H9 (cell line): ENCODE results near the gene KCMF1. TPM values are rescaled to one million over a fixed set of nuclear protein-coding genes. Genes with fewer than 3 reads are reported as not detected.
A peak's percentile ranks its signal among the peaks of the same experiment; 100 is the strongest.

Experiments used
- DNase-seq: peaks from one replicate; pipeline ENCODE4 v3.0.0-alpha.2; 2017
- H2AFZ ChIP-seq: one replicate; pipeline ENCODE4 v1.6.1; 2013; ENCODE audit warnings: mild to moderate bottlenecking, low read length, control low read depth, moderate library complexity
- H2AK5ac ChIP-seq: 2 replicates; pipeline ENCODE4 v1.6.1; 2013; ENCODE audit warnings: low read length, control low read depth, mixed read lengths; ENCODE audit not compliant: insufficient read length
- H2BK120ac ChIP-seq: one replicate; pipeline ENCODE4 v1.6.1; 2013; ENCODE audit warnings: low read depth, mild to moderate bottlenecking, low read length, control low read depth, inconsistent platforms; ENCODE audit not compliant: poor library complexity, severe bottlenecking
- H2BK12ac ChIP-seq: 2 replicates; pipeline ENCODE4 v1.6.1; 2013; ENCODE audit warnings: low read length, control low read depth, mixed read lengths, low read depth; ENCODE audit not compliant: insufficient read length
- H2BK15ac ChIP-seq: 2 replicates; pipeline ENCODE4 v1.6.1; 2013; ENCODE audit warnings: low read depth, low read length, control low read depth
- H2BK20ac ChIP-seq: one replicate; pipeline ENCODE4 v1.6.1; 2013; ENCODE audit warnings: low read depth, mild to moderate bottlenecking, low read length, control low read depth, inconsistent platforms; ENCODE audit not compliant: poor library complexity, severe bottlenecking
- H2BK5ac ChIP-seq: 2 replicates; pipeline ENCODE4 v1.6.1; 2013; ENCODE audit warnings: low read length, control low read depth, mixed read lengths; ENCODE audit not compliant: insufficient read length
- H3K14ac ChIP-seq: 2 replicates; pipeline ENCODE4 v1.6.1; 2013; ENCODE audit warnings: low read length, control low read depth; ENCODE audit not compliant: insufficient read depth
- H3K18ac ChIP-seq: 2 replicates; pipeline ENCODE4 v1.6.1; 2013; ENCODE audit warnings: low read depth, mild to moderate bottlenecking, mixed read lengths, low read length, control low read depth; ENCODE audit not compliant: insufficient read length
- H3K23ac ChIP-seq: 2 replicates; pipeline ENCODE4 v1.6.1; 2013; ENCODE audit warnings: low read length, control low read depth, mixed read lengths, low read depth; ENCODE audit not compliant: insufficient read length
- H3K23me2 ChIP-seq: 2 replicates; pipeline ENCODE4 v1.6.1; 2013; ENCODE audit warnings: low read depth, mild to moderate bottlenecking, mixed read lengths, low read length, control low read depth; ENCODE audit not compliant: insufficient read length, poor library complexity, severe bottlenecking
- H3K27ac ChIP-seq: 2 replicates; pipeline ENCODE4 v1.5.1; 2013; ENCODE audit warnings: low read length, control low read depth, mixed read lengths, low read depth; ENCODE audit not compliant: insufficient read length
- H3K27me3 ChIP-seq: 2 replicates; pipeline ENCODE4 v1.6.1; 2013; ENCODE audit warnings: low read length, control low read depth, inconsistent platforms; ENCODE audit not compliant: insufficient read depth
- H3K4ac ChIP-seq: 2 replicates; pipeline ENCODE4 v1.6.1; 2013; ENCODE audit warnings: low read depth, mild to moderate bottlenecking, control low read depth, inconsistent platforms, low read length, moderate library complexity
- H3K4me1 ChIP-seq: 2 replicates; pipeline ENCODE4 v1.6.1; 2013; ENCODE audit warnings: low read length, control low read depth, inconsistent platforms; ENCODE audit not compliant: insufficient read depth
- H3K4me2 ChIP-seq: 2 replicates; pipeline ENCODE4 v1.6.1; 2013; ENCODE audit warnings: low read length, control low read depth, mixed read lengths; ENCODE audit not compliant: insufficient read length, insufficient read depth
- H3K56ac ChIP-seq: 2 replicates; pipeline ENCODE4 v1.6.1; 2013; ENCODE audit warnings: low read depth, mild to moderate bottlenecking, mixed read lengths, low read length, control low read depth; ENCODE audit not compliant: insufficient read length
- H3K79me1 ChIP-seq: 2 replicates; pipeline ENCODE4 v1.6.1; 2013; ENCODE audit warnings: low read depth, mild to moderate bottlenecking, moderate library complexity, low read length, control low read depth, inconsistent platforms; ENCODE audit not compliant: insufficient read depth, poor library complexity, severe bottlenecking
- H3K79me2 ChIP-seq: 2 replicates; pipeline ENCODE4 v1.6.1; 2013; ENCODE audit warnings: low read length, control low read depth, inconsistent platforms; ENCODE audit not compliant: insufficient read depth
- H3K9ac ChIP-seq: 2 replicates; pipeline ENCODE4 v1.6.1; 2013; ENCODE audit warnings: low read length, control low read depth, mixed read lengths; ENCODE audit not compliant: insufficient read length; ENCODE audit errors: extremely low read depth
- H3K9me3 ChIP-seq: one replicate; pipeline ENCODE4 v1.6.1; 2013; ENCODE audit warnings: low read depth, low read length, inconsistent platforms; ENCODE audit not compliant: control insufficient read depth
- H3T11ph ChIP-seq: one replicate; pipeline ENCODE4 v1.6.1; 2013; ENCODE audit warnings: mild to moderate bottlenecking, low read length, control low read depth, inconsistent platforms
- H4K20me1 ChIP-seq: one replicate; pipeline ENCODE4 v1.6.1; 2013; ENCODE audit not compliant: control insufficient read depth, insufficient read length, insufficient read depth
- H4K5ac ChIP-seq: 2 replicates; pipeline ENCODE4 v1.6.1; 2013; ENCODE audit warnings: low read depth, mild to moderate bottlenecking, mixed read lengths, low read length, control low read depth; ENCODE audit not compliant: insufficient read length
- H4K8ac ChIP-seq: replicated peaks from 2 replicates; pipeline ENCODE4 v1.6.1; 2013; ENCODE audit warnings: low read length, control low read depth, mixed read lengths, low read depth; ENCODE audit not compliant: insufficient read length
- H4K91ac ChIP-seq: 2 replicates; pipeline ENCODE4 v1.6.1; 2013; ENCODE audit warnings: low read depth, mild to moderate bottlenecking, moderate library complexity, mixed read lengths, low read length, control low read depth; ENCODE audit not compliant: insufficient read length
- H3K27ac Mint-ChIP-seq, 3 experiments: 2 replicates in 2 of 3; 3 replicates in 1 of 3; pipeline ENCODE4 v1.8.0; 2020 to 2021; ENCODE audit warnings: mixed read lengths in 3 of 3, mild to moderate bottlenecking in 1 of 3, moderate library complexity in 1 of 3
- H3K27me3 Mint-ChIP-seq: 2 replicates; pipeline ENCODE4 v1.8.0; 2021; ENCODE audit warnings: low read depth, mild to moderate bottlenecking, moderate library complexity, mixed read lengths
- H3K36me3 Mint-ChIP-seq, 3 experiments: 2 replicates in 2 of 3; 3 replicates in 1 of 3; pipeline ENCODE4 v1.8.0; 2020 to 2021; ENCODE audit warnings: low read depth in 3 of 3, mixed read lengths in 3 of 3; ENCODE audit not compliant: insufficient read depth in 1 of 3
- H3K4me1 Mint-ChIP-seq, 2 experiments: 2 replicates each; pipeline ENCODE4 v1.8.0; 2020; ENCODE audit warnings: mixed read lengths in 2 of 2
- H3K4me3 Mint-ChIP-seq, 2 experiments: 2 replicates in 1 of 2; 3 replicates in 1 of 2; pipeline ENCODE4 v1.8.0; 2020 to 2021; ENCODE audit warnings: mild to moderate bottlenecking in 2 of 2, mixed read lengths in 2 of 2, moderate library complexity in 1 of 2
- H3K9me3 Mint-ChIP-seq, 2 experiments: 2 replicates in 1 of 2; 3 replicates in 1 of 2; pipeline ENCODE4 v1.8.0; 2020; ENCODE audit warnings: mild to moderate bottlenecking in 2 of 2, mixed read lengths in 2 of 2, moderate library complexity in 1 of 2
- WGBS: extraction: QIAGEN DNeasy Blood & Tissue Kit; methylation state at CpG from one replicate; pipeline ENCODE4 v1.1.7; 2013; ENCODE audit warnings: missing lambda C conversion rate, low lambda C conversion rate, mixed read lengths; ENCODE audit not compliant: insufficient read length; ENCODE audit errors: extremely low coverage; 5-methylcytosine and 5-hydroxymethylcytosine counted together
- total RNA-seq: library from RNA; stranded (reverse); gene quantifications from 2 replicates; pipeline ENCODE4 v1.2.1, GENCODE V29; 2021
- TF ChIP-seq, protein P1 (sequence below): fragments of 200-600 bp; sonication (generic); conservative IDR thresholded peaks from 3 replicates; pipeline ENCODE4 v1.8.0; 2021; ENCODE audit warnings: antibody characterized with exemption, mild to moderate bottlenecking

Gene KCMF1
- total RNA-seq, 1 experiment from 2014 or later: 113 TPM

DNA sequence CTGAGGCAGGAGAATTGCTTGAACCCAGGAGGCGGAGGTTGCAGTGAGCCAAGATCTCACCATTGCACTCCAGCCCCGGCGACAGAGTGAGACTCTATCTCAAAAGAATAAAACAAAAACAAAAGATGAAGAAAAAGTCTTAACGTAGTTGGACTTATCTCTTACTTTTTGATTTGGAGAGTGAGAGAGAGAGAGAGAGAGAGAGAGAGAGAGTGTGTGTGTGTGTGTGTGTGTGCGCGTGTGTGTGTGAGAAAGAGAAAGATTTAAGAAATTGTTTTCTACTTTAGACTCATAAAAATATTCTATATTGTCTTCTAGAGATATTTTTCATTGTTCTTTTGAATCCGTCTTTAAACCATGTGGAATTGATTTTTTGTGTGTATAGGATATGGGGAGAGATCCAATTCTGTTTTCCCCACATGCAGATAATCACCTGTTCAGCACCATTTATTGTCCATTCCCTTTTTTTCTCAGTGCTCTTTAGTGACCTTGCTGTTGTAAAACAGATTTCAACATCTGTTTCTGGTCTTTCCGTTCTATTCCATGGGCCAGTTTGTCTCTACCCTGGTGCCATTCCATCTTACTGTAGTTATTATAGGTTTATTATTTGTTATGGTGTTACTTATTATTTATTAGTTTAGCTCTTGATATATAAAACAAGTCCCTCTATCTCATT lies 53.5 kb downstream of the KCMF1 start:
- Histone ChIP-seq H4K8ac (no peak overlapping the region), H2BK5ac (no peak overlapping the region), H2BK12ac (no peak overlapping the region), H3K4me1 (no peaks in the 10 kb centered on the region), H2AK5ac (no peak overlapping the region), H3T11ph (no peak overlapping the region), H3K79me2 (peaks cover 21% of the 10 kb centered on the region), H3K4ac (no peak overlapping the region), H3K4me2 (no peak overlapping the region), H2AFZ (no peak overlapping the region), H3K9me3 (no peaks in the 10 kb centered on the region), H4K20me1 (no peaks in the 10 kb centered on the region), H4K5ac (no peak overlapping the region), H2BK120ac (no peak overlapping the region), H3K23ac (no peak overlapping the region), H3K79me1 (peaks cover 12% of the 10 kb centered on the region), H3K27me3 (no peaks in the 10 kb centered on the region), H3K27ac (no peak overlapping the region), H3K56ac (no peak overlapping the region), H2BK20ac (no peak overlapping the region), H3K23me2 (no peaks in the 10 kb centered on the region), H2BK15ac (no peak overlapping the region), H3K9ac (no peak overlapping the region), H4K91ac (no peak overlapping the region), H3K18ac (no peak overlapping the region), H3K14ac (no peak overlapping the region)
- no peaks in the 10 kb centered on the region for H3K27me3 Mint-ChIP-seq
- TF ChIP-seq, protein P1, sequence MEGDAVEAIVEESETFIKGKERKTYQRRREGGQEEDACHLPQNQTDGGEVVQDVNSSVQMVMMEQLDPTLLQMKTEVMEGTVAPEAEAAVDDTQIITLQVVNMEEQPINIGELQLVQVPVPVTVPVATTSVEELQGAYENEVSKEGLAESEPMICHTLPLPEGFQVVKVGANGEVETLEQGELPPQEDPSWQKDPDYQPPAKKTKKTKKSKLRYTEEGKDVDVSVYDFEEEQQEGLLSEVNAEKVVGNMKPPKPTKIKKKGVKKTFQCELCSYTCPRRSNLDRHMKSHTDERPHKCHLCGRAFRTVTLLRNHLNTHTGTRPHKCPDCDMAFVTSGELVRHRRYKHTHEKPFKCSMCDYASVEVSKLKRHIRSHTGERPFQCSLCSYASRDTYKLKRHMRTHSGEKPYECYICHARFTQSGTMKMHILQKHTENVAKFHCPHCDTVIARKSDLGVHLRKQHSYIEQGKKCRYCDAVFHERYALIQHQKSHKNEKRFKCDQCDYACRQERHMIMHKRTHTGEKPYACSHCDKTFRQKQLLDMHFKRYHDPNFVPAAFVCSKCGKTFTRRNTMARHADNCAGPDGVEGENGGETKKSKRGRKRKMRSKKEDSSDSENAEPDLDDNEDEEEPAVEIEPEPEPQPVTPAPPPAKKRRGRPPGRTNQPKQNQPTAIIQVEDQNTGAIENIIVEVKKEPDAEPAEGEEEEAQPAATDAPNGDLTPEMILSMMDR: no peak
- peaks cover 26 to 43% (median 34%) of the 10 kb centered on the region in 3 experiments; a peak in 6 of 7 replicates for H3K36me3 Mint-ChIP-seq
- DNase-seq: no peak
- H3K4me1 Mint-ChIP-seq: peaks cover 0 to 11% of the 10 kb centered on the region in 2 experiments; a peak in 1 of 4 replicates
- H3K4me3 Mint-ChIP-seq: no peak overlapping the region; a peak in 1 of 5 replicates
- H3K27ac Mint-ChIP-seq: peak overlapping the region in 1 of 3 experiments; percentile 60; a peak in 1 of 7 replicates
- H3K9me3 Mint-ChIP-seq: peaks cover 0 to 3% of the 10 kb centered on the region in 2 experiments; a peak in 1 of 5 replicates
- no CpG with 5 or more reads among the region's 8 CpGs for whole genome bisulfite sequencing
